ENCODE data around the gene BCL2L15.
"Not testable (repeated sequence)": the region's sequence is repeated elsewhere in the genome, so short reads cannot be mapped to it uniquely, and the experiment has no call there.

BCL2L15 gene

GRCh38 chr1:113870778-113871177 is 16.6 kb downstream of the BCL2L15 start:
- no peak for DNase-seq (ENCODE audit: low spot score)

- peak; percentile 56 for DNase-seq (ENCODE audit: low spot score)
Observed at GRCh38 chr1:113868387-113869083, 18.8 kb downstream of the BCL2L15 start.

GRCh38 chr1:113861641-113862040 is 25.7 kb downstream of the BCL2L15 start:
- no peak for DNase-seq (ENCODE audit: low spot score)

- peak; percentile 57 for DNase-seq (ENCODE audit: low spot score)
Observed at GRCh38 chr1:113860891-113861290, 26.5 kb downstream of the BCL2L15 start.

- no peak for DNase-seq (ENCODE audit: low spot score)
Observed at GRCh38 chr1:113859478-113860175, 27.8 kb downstream of the BCL2L15 start.

GRCh38 chr1:113858982-113859381 is 28.4 kb downstream of the BCL2L15 start:
- DNase-seq (ENCODE audit: low spot score) = no peak

GRCh38 chr1:113858418-113858817 is 29.0 kb downstream of the BCL2L15 start:
- no peak for DNase-seq (ENCODE audit: low spot score)

- DNase-seq (ENCODE audit: low spot score) = no peak
Observed at GRCh38 chr1:113857776-113858175, 29.6 kb downstream of the BCL2L15 start.

GRCh38 chr1:113856401-113856790 is 31.0 kb downstream of the BCL2L15 start:
- no peak for DNase-seq (ENCODE audit: low spot score)

GRCh38 chr1:113855630-113856400 is 31.6 kb downstream of the BCL2L15 start:
- DNase-seq (ENCODE audit: low spot score) = no peak

- DNase-seq (ENCODE audit: low spot score) = no peak
Observed at GRCh38 chr1:113854234-113854633, 33.1 kb downstream of the BCL2L15 start.

GRCh38 chr1:113852694-113853093 is 34.7 kb downstream of the BCL2L15 start:
- not testable (repeated sequence) for DNase-seq (ENCODE audit: low spot score)

- DNase-seq (ENCODE audit: low spot score) = no peak
Observed at GRCh38 chr1:113850127-113850796, 37.1 kb downstream of the BCL2L15 start.

- no peak for DNase-seq (ENCODE audit: low spot score)
Observed at GRCh38 chr1:113849072-113849471, 38.3 kb downstream of the BCL2L15 start.

GRCh38 chr1:113846391-113847035 is 40.9 kb downstream of the BCL2L15 start:
- DNase-seq (ENCODE audit: low spot score) = no peak

- no peak for DNase-seq (ENCODE audit: low spot score)
Observed at GRCh38 chr1:113836534-113836933, 50.8 kb downstream of the BCL2L15 start.

- peak; percentile 42 for DNase-seq (ENCODE audit: low spot score)
Observed at GRCh38 chr1:113835686-113836290, 51.6 kb downstream of the BCL2L15 start.

- no peak for DNase-seq (ENCODE audit: low spot score)
Observed at GRCh38 chr1:113834716-113835115, 52.7 kb downstream of the BCL2L15 start.
